M059J (cell line): Measurements from ENCODE around the gene BICDL1. TPM values are rescaled to one million over a fixed set of nuclear protein-coding genes. Genes with fewer than 3 reads are reported as not detected.

Experiments
- DNase-seq: peaks from one replicate; pipeline ENCODE4 v3.0.0-alpha.2; 2012; ENCODE audit warnings: low read depth
- total RNA-seq: library from RNA; depleted of rRNA; stranded (reverse); fragments of >200 nt; shearing (Covaris generic); gene quantifications from 2 replicates; pipeline ENCODE4 v1.2.3, GENCODE V29; 2014

The BICDL1 gene
- total RNA-seq, 1 experiment from 2014 or later = 0.89 TPM

DNA sequence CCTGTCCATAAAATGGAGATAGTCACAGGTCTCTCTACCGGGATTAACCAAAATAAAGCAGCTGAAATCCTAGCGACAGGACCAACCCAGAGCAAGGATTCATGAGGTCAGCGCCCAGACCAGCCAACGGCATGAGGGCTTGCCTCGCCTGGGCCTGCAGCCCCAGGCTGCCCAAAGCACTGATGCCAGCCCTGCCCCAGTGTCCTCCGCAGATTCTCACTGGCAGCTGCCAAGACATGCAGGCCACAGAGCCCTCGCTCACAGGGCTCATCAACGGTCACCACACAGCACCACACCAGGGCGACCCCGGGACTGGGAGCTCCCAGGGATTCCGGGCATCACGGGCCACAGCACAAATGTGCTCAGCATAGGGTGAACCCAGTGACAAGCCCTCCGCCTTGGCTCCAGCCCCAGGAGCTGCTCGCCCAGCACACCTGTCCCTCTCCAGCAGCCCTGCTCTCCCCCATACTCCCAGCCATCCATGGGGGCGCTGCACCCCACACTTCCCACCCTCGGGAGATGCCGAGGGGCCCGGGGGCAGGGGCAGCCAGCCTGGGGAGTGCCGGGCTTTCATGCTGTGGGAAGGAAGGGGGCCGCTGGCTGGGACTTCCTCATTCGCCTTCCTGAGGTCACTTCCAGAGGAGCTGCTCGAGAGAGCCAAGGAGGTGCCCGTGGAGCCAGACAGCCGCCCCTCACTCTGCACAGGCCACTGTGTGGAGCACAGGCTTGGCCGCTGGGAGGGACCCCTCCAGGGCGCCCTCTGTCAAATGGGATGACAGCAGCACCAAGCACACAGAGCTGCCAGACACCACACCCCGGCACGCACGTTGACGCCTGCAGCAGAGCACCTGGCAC, 113.4 kb downstream of the BICDL1 start:
- no peak for DNase-seq

- DNase-seq = no peak
Measured at GRCh38 chr12:120103044-120103338, 114.0 kb downstream of the BICDL1 start.

DNA sequence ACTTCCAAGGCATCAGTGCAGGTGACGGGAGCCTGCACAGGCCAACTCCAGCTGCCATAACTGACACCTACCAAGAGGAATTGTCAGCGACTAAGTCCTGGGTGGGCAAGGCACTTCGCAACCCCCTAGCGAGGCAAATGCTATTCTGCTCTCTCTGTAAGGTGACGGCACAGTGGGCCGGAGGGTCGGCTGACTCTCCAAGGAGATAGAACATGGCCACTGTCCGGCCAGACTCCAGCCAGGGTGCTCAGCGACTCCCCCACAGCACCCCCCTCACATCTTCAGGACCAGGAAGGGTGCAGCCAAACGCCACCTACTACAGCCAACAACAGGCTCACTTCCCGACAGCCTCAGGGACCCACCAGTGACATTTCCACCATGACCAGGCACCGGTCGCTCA, 114.3 kb downstream of the BICDL1 start:
- DNase-seq = no peak

- DNase-seq = no peak
Measured at GRCh38 chr12:120106151-120106550, 117.1 kb downstream of the BICDL1 start.

DNA sequence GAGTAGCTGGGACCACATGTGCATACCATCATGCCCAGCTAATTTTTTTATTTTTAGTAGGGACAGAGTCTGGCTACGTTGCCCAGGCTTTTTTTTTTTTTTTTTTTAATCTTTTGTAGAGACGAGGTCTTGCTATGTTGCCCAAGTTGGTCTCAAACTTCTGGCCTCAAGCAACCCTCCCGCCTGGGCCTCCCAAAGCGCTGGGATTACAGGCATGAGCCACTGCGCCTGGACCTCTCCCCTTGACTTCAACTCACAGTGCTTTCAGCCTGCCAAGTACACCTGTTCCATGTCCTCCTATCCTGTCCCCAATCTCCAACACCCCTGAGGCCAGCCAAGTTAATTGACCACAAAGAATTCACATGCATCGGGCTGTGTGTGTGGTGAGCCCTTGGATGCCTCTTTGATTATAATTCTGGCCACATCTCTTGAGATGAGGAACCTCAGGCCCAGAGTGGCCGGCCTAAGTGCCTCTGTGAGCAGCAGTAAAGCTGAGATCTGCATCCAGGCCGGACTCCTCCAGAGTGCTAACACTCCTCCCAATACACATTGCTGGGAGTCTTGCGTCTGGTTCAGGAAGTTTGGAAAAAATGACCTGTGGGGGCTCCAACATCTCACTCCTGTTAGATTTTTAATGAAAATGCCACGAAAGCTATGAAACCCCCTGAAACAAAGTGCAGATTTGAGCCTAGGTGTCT, 120.7 kb downstream of the BICDL1 start:
- DNase-seq = peak; percentile 51

GRCh38 chr12:120110550-120111501, 121.8 kb downstream of the BICDL1 start:
- DNase-seq = no peak

DNA sequence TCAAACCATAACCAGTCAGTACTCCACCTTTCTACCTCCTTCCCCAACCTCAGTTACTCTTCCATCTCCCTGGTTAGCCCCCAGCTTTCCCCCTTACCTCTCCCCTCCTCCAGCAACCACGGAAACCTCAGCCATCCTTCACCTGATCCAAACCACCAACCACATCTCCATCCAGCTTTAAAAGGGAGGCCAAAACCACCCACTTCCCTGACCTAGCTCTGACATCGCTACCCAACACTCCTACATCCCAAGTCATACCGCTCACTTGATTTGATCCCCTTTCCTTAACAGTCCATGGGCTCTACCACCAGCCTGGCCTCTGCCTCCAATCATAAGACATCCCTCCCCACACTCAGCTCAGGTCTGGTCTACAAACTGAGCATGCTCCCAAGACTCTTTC, 126.0 kb downstream of the BICDL1 start:
- no peak for DNase-seq

DNA sequence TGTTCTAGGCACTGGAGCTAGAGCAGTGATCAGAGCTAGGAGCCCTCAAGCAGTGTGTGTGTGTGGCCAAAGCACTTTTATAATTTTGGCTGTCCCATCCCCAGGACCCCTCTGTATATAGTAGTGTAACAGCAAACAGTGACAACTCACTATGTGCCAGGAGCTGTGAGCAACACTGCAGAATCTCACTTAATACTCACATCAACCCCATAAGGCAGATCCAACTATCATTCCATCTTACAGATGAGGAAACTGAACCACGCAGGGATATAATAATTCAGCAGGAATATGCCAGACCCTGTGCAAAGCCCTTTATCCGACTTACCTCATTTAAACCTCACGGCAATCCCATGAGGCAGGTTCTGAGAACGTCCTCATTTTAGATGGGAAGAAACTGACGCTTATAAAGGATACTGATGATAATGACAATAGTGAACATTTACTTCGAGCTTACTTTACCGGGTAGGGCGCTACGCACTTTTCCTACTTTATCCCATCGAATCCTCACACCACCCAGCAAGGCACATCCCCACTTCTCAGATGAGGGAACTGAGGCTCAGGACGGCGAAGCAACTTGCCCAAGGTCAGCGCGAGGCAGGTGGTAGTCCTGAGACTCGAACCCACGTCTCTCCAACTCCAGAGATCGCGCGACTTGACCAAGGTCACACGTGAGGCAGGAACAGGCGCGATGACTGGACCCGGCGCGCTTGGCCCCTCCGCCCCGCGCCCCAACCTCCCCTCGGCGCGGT, 126.8 kb downstream of the BICDL1 start:
- peak; percentile 34 for DNase-seq

DNA sequence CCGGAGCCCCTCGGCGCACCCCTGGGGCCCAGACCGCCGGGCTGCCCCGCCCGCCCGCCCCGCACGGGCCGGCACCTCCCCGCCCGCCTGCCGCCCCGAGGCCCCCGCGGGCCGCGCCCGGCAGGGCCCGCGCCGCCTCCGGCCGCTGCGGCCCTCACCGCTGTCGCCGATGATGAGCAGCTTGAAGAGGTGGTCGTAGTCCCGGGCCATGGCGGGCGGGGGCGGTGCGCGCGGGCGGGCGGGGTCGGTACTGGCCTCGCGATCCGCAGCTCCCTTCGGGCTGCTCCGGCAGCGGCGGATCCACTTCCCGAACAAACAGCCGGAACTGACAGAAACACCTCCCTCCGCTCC, 127.4 kb downstream of the BICDL1 start, which contains the start of gene RAB35:
RAB35 (minus strand) TSS at position 313 of the 351 bp plus-strand sequence; CDS start at position 210, 103 bp downstream.
- DNase-seq = no peak

GRCh38 chr12:120116792-120117651, 128.0 kb downstream of the BICDL1 start:
- peak; percentile 88 for DNase-seq

- DNase-seq = no peak
Measured at GRCh38 chr12:120117961-120118320, 128.9 kb downstream of the BICDL1 start.

DNA sequence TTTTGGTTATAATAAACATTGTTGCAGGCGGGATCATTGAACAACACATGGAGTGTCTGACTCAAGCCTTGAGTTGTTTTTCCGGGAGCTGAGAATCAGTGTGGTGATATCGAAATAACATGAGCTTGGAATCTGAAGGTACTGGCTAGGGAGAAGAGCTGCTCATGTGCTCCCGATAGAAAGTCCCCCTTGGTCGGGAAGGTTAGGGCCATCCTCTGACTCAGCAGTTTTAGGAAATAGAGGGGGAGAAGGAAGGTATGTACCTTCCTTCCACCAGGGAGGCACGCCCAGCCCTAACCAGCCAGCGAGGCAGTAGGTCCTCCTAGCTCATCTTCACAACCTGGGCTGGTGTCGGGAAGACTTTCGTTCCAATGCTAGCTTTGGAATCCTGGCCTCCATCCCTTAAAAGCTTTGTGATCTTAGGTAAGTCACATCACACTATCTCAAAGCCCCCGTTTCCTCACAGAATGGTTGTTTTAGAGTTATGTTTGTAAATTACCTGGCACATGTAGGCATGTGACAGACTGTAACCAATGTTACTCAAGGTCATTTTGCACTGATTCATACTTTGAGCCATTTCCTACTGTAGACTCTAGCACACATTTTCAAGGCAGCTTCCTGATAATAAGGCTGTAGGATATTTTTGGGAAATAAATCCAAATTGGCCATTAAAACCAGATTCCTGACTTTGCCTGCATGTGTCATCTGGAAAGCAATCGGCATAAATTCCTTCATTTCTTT, 129.5 kb downstream of the BICDL1 start:
- peak; percentile 42 for DNase-seq

DNA sequence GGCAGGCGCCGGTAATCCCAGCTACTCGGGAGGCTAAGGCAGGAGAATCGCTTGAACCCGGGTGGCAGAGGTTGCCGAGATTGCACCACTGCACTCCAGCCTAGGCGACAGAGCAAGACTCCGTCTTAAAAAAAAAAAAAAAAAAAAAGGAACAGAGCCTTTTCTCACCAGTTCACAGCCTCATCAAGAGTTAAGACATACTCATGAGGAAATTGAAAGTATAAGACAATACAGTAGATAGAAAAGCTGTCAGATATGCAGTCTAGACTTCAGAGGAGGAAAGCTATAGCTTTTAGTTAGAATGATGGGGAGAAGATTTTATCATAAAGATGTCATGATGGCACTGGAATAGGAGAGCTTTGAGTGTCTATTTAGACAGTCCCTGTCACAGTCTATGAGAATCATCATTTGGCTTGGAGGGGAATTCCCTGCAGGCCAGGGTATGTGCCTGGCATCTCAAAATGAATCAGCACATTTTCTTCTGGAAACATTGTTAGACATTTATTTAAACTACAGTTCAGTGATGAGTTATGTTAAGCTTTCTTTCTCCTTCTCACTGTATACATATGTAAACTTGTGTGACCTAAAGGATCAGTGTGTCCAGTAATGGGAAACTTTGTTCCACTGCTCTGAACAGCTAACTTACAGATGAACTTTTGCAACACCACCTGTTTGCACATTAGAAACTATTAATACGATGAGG, 130.4 kb downstream of the BICDL1 start:
- peak; percentile 44 for DNase-seq

GRCh38 chr12:120121343-120121742, 132.3 kb downstream of the BICDL1 start:
- no peak for DNase-seq

- DNase-seq = no peak
Measured at GRCh38 chr12:120121766-120122293, 132.8 kb downstream of the BICDL1 start.

GRCh38 chr12:120125029-120125428, 136.0 kb downstream of the BICDL1 start:
- no peak for DNase-seq

- DNase-seq = peak; percentile 32
Measured at GRCh38 chr12:120125792-120126634, 137.0 kb downstream of the BICDL1 start.

DNA sequence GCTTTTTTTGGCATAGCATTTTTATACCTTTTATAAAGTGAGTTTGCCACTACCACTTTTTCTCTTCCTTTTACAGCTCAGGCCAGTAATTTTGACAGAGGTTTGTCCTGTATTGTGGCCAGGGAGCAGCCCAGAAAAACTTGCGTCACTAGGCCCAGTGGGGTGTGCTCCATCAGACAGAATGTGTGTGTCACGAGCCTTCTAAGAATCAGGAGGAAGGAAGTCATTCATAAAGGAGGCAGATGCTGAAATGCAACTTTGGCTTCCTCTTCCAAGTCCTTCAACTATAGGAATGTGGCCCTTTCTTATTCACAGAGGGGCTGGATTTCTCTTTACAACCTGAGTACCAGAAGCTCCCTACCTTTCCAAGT, 137.6 kb downstream of the BICDL1 start:
- no peak for DNase-seq
